IMR-90 (cell line): ENCODE data around the gene KCNAB1. TPM values are rescaled to one million over a fixed set of nuclear protein-coding genes. Genes with fewer than 3 reads are reported as not detected.

Source experiments
- ATAC-seq: fragments of 200-7000 bp; cut with Tn5 transposase; 2 replicates; pipeline ENCODE4 v1.9.1; 2020; ENCODE audit warnings: low read depth, mild to moderate bottlenecking, moderate library complexity
- BruUV-seq: library from RNA; stranded (reverse); fragments of 400-500 nt; replicated peaks from 2 replicates; lab custom pipeline; 2021; lab: Mats Ljungman, UMichigan
- CTCF ChIA-PET: fragments of 300-600 bp; formaldehyde crosslinking; extraction: SDS; loops from one replicate; lab custom pipeline; 2021; ENCODE audit warnings: antibody characterized with exemption; lab: Yijun Ruan, JAX
- POLR2A ChIA-PET: fragments of 300-600 bp; sonication (Branson Sonifier 250); formaldehyde crosslinking; loops from one replicate; lab custom pipeline; 2022; ENCODE audit warnings: antibody characterized with exemption; ENCODE audit not compliant: unreplicated experiment; lab: Charles Lee
- DNase-seq: peaks from one replicate; pipeline ENCODE4 v3.0.0; 2013
- H2AFZ ChIP-seq: replicated peaks from 2 replicates; pipeline ENCODE3; 2013; ENCODE audit warnings: low read length, mild to moderate bottlenecking; ENCODE audit not compliant: poor library complexity
- H2AK5ac ChIP-seq: 2 replicates; pipeline ENCODE4 v1.6.1; 2013; ENCODE audit warnings: low read depth, low read length, inconsistent platforms
- H2AK9ac ChIP-seq: replicated peaks from 2 replicates; pipeline ENCODE3; 2013; ENCODE audit warnings: mild to moderate bottlenecking, low read depth, low read length, moderate library complexity; ENCODE audit not compliant: poor library complexity
- H2BK120ac ChIP-seq: 2 replicates; pipeline ENCODE4 v1.6.1; 2013; ENCODE audit warnings: low read depth, low read length, inconsistent platforms
- H2BK15ac ChIP-seq: 3 replicates; pipeline ENCODE4 v1.6.1; 2013; ENCODE audit warnings: low read depth, low read length, inconsistent platforms
- H2BK20ac ChIP-seq: 2 replicates; pipeline ENCODE4 v1.6.1; 2013; ENCODE audit warnings: low read depth, mild to moderate bottlenecking, inconsistent platforms, low read length, moderate library complexity
- H2BK5ac ChIP-seq: 2 replicates; pipeline ENCODE4 v1.6.1; 2013; ENCODE audit warnings: mild to moderate bottlenecking, low read depth, low read length, inconsistent platforms; ENCODE audit not compliant: poor library complexity, severe bottlenecking
- H3K14ac ChIP-seq: replicated peaks from 2 replicates; pipeline ENCODE4 v1.6.1; 2013; ENCODE audit warnings: low read depth, low read length, inconsistent platforms
- H3K18ac ChIP-seq: 2 replicates; pipeline ENCODE4 v1.6.1; 2013; ENCODE audit warnings: low read depth, low read length, control low read depth
- H3K23ac ChIP-seq: 2 replicates; pipeline ENCODE4 v1.6.1; 2013; ENCODE audit warnings: low read depth, low read length, inconsistent platforms
- H3K27ac ChIP-seq: 2 replicates; pipeline ENCODE4 v1.5.1; 2013; ENCODE audit warnings: mild to moderate bottlenecking, control low read depth, low read length; ENCODE audit not compliant: insufficient read depth
- H3K27me3 ChIP-seq: 2 replicates; pipeline ENCODE4 v1.6.1; 2013; ENCODE audit warnings: low read length; ENCODE audit not compliant: control insufficient read depth, insufficient read depth
- H3K36me3 ChIP-seq: 2 replicates; pipeline ENCODE4 v1.6.1; 2013; ENCODE audit warnings: low read length, mixed read lengths; ENCODE audit not compliant: control insufficient read depth, insufficient read depth
- H3K4ac ChIP-seq: 2 replicates; pipeline ENCODE4 v1.6.1; 2013; ENCODE audit warnings: low read depth, low read length, inconsistent platforms
- H3K4me1 ChIP-seq: 2 replicates; pipeline ENCODE4 v1.6.1; 2013; ENCODE audit warnings: low read length, mixed read lengths; ENCODE audit not compliant: control insufficient read depth, insufficient read depth
- H3K4me2 ChIP-seq: 2 replicates; pipeline ENCODE4 v1.6.1; 2013; ENCODE audit warnings: low read depth, mild to moderate bottlenecking, control low read depth, low read length, moderate library complexity
- H3K4me3 ChIP-seq: 2 replicates; pipeline ENCODE4 v1.5.1; 2013; ENCODE audit warnings: low read depth, mild to moderate bottlenecking, control low read depth, low read length, moderate library complexity; ENCODE audit not compliant: insufficient read depth
- H3K56ac ChIP-seq: 2 replicates; pipeline ENCODE4 v1.6.1; 2013; ENCODE audit warnings: low read length, inconsistent platforms; ENCODE audit not compliant: insufficient read depth; ENCODE audit errors: extremely low read depth
- H3K79me1 ChIP-seq, 2 experiments: 2 replicates each; pipeline ENCODE4 v1.6.1; 2013; ENCODE audit warnings: low read length in 2 of 2, inconsistent platforms in 1 of 2, low read depth in 1 of 2
- H3K9ac ChIP-seq: 2 replicates; pipeline ENCODE4 v1.6.1; 2013; ENCODE audit warnings: low read depth, low read length, control low read depth
- H3K9me1 ChIP-seq: 2 replicates; pipeline ENCODE4 v1.6.1; 2013; ENCODE audit warnings: low read length, inconsistent platforms; ENCODE audit not compliant: insufficient read depth
- H3K9me3 ChIP-seq: 2 replicates; pipeline ENCODE4 v1.6.1; 2013; ENCODE audit warnings: low read length; ENCODE audit not compliant: control insufficient read depth, insufficient read depth
- H4K20me1 ChIP-seq: 2 replicates; pipeline ENCODE4 v1.6.1; 2013; ENCODE audit warnings: low read length, inconsistent platforms; ENCODE audit not compliant: insufficient read depth
- H4K5ac ChIP-seq: 2 replicates; pipeline ENCODE4 v1.6.1; 2013; ENCODE audit warnings: mild to moderate bottlenecking, low read depth, low read length, control low read depth
- H4K8ac ChIP-seq, 2 experiments: 2 replicates each; pipeline ENCODE4 v1.6.1; 2013; ENCODE audit warnings: low read depth in 2 of 2, low read length in 2 of 2, control low read depth in 1 of 2, inconsistent platforms in 1 of 2
- H4K91ac ChIP-seq: 2 replicates; pipeline ENCODE4 v1.6.1; 2013; ENCODE audit warnings: low read depth, low read length, inconsistent platforms; ENCODE audit not compliant: insufficient read depth
- CEBPB ChIP-seq: IDR thresholded peaks from 2 replicates; pipeline ENCODE4 v1.6.1; 2012; ENCODE audit warnings: low read depth, low read length, improper control_type of control experiment
- CHD1 ChIP-seq: IDR thresholded peaks from 2 replicates; pipeline ENCODE4 v1.6.1; 2012; ENCODE audit warnings: low read depth, low read length, improper control_type of control experiment
- MAZ ChIP-seq: IDR thresholded peaks from 2 replicates; pipeline ENCODE4 v1.6.1; 2012; ENCODE audit warnings: low read depth, mild to moderate bottlenecking, low read length, improper control_type of control experiment, moderate library complexity, borderline replicate concordance
- MXI1 ChIP-seq: IDR thresholded peaks from 2 replicates; pipeline ENCODE4 v1.6.1; 2012; ENCODE audit warnings: low read depth, mild to moderate bottlenecking, low read length, moderate library complexity, borderline replicate concordance
- RCOR1 ChIP-seq: IDR thresholded peaks from 2 replicates; pipeline ENCODE4 v1.6.1; 2012; ENCODE audit warnings: mild to moderate bottlenecking, low read length, improper control_type of control experiment; ENCODE audit not compliant: insufficient replicate concordance
- WGBS, 2 experiments: methylation state at CpG; one replicate each; pipeline versions ENCODE4 v1.1.5 to v1.1.7; 2013; ENCODE audit warnings: missing lambda C conversion rate in 2 of 2; ENCODE audit not compliant: insufficient read length in 1 of 2; ENCODE audit errors: extremely low coverage in 2 of 2; 5-methylcytosine and 5-hydroxymethylcytosine counted together
- dilution Hi-C: fragments of 300-500 bp; cut with HindIII; formaldehyde crosslinking; loops from one replicate; pipeline ENCODE4 v1.14.3; 2018; ENCODE audit warnings: low sequenced_read_pairs; ENCODE audit not compliant: unreplicated experiment
- in situ Hi-C: fragments of 300-500 bp; cut with MboI; formaldehyde crosslinking; loops from 3 replicates; pipeline ENCODE4 v1.14.3; 2019; ENCODE audit warnings: low sequenced_read_pairs, inconsistent platforms, mixed read lengths
- intact Hi-C: fragments of 100-400 bp; cut with micrococcal nuclease; formaldehyde crosslinking; loops from 2 replicates; pipeline ENCODE4 v1.10.0; 2022
- polyA plus RNA-seq, 3 experiments: library from polyadenylated mRNA; depleted of rRNA; stranded (reverse); fragments of >200 nt; gene quantifications; 2 replicates each; pipeline ENCODE4 v1.2.3, GENCODE V29; 2012; ENCODE audit warnings: low replicate concordance in 1 of 3
- total RNA-seq: library from RNA; depleted of rRNA; stranded (reverse); fragments of >200 nt; gene quantifications from 2 replicates; pipeline ENCODE4 v1.2.3, GENCODE V29; 2012
- TF ChIP-seq, protein P1 (sequence below): fragments of 150-350 bp; IDR thresholded peaks from 2 replicates; pipeline ENCODE4 v1.6.1; 2016; ENCODE audit warnings: low read depth, mild to moderate bottlenecking, low read length, moderate library complexity, borderline replicate concordance
- TF ChIP-seq, protein P2 (sequence below): conservative IDR thresholded peaks from 2 replicates; pipeline ENCODE4 v1.5.1; 2012; ENCODE audit warnings: mild to moderate bottlenecking, low read depth, low read length, improper control_type of control experiment

The KCNAB1 gene
- total and polyA plus RNA-seq, 2 of the 4 experiments (the other 2 are of a cell fraction): under 0.01 to 0.07 TPM

DNA sequence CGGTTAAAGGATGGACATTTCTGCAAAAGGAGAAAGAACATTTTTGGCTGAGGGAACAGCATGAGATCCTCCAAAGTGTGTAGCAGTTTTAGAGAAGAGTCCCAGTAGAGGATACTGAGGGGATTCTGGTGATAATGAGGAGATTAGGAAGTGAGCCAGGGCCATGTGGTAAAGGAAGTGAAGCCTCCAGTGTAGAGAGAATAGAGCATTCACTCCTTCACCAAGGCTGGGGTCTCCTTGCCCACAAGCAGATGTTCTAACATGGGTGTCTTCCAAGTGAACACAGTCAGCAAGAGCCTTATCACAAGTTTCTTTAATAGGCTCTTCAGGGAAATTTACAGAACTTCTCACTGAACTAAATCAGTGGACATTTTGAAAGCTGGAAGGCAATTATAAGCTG, 260.9 kb downstream of the KCNAB1 start:
- Histone ChIP-seq H4K5ac (no peak overlapping the region), H3K9ac (no peak overlapping the region), H2BK120ac (no peak overlapping the region), H3K36me3 (no peaks in the 10 kb centered on the region), H4K20me1 (no peaks in the 10 kb centered on the region), H2AFZ (no peak overlapping the region), H3K27ac (no peak overlapping the region), H3K4me2 (no peak overlapping the region), H3K23ac (no peak overlapping the region), H2AK5ac (no peak overlapping the region), H3K4ac (no peak overlapping the region), H2BK20ac (no peak overlapping the region), H2BK15ac (no peak overlapping the region), H3K9me1 (no peaks in the 10 kb centered on the region), H3K9me3 (no peaks in the 10 kb centered on the region), H2AK9ac (no peak overlapping the region), H4K91ac (no peak overlapping the region), H3K4me3 (no peak overlapping the region), H3K56ac (no peak overlapping the region), H3K27me3 (peaks cover 27% of the 10 kb centered on the region), H3K18ac (no peak overlapping the region), H3K79me1 (no peaks in the 10 kb centered on the region), H2BK5ac (no peak overlapping the region), H3K14ac (no peak overlapping the region), H3K4me1 (no peaks in the 10 kb centered on the region), H4K8ac (no peak overlapping the region)
- POLR2A ChIA-PET: no interaction called here
- intact Hi-C loops: loop anchor here (5.0 to 10.0 kb wide), 2 partner anchors 384 to 754 kb away; no protein-coding TSS in a partner anchor
- dilution Hi-C loops: no loop called here
- ATAC-seq: no peak
- BruUV-seq: no TSS peak
- WGBS, 2 experiments: 67% methylated on average over 1 of the region's 1 CpG; no CpG with 5 or more reads in 1 of the 2 experiments
- TF ChIP-seq MXI1 (no peak), RCOR1 (no peak), MAZ (no peak), CHD1 (no peak), CEBPB (no peak)
- TF ChIP-seq, protein P1, sequence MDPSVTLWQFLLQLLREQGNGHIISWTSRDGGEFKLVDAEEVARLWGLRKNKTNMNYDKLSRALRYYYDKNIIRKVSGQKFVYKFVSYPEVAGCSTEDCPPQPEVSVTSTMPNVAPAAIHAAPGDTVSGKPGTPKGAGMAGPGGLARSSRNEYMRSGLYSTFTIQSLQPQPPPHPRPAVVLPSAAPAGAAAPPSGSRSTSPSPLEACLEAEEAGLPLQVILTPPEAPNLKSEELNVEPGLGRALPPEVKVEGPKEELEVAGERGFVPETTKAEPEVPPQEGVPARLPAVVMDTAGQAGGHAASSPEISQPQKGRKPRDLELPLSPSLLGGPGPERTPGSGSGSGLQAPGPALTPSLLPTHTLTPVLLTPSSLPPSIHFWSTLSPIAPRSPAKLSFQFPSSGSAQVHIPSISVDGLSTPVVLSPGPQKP: no peak
- TF ChIP-seq, protein P2, sequence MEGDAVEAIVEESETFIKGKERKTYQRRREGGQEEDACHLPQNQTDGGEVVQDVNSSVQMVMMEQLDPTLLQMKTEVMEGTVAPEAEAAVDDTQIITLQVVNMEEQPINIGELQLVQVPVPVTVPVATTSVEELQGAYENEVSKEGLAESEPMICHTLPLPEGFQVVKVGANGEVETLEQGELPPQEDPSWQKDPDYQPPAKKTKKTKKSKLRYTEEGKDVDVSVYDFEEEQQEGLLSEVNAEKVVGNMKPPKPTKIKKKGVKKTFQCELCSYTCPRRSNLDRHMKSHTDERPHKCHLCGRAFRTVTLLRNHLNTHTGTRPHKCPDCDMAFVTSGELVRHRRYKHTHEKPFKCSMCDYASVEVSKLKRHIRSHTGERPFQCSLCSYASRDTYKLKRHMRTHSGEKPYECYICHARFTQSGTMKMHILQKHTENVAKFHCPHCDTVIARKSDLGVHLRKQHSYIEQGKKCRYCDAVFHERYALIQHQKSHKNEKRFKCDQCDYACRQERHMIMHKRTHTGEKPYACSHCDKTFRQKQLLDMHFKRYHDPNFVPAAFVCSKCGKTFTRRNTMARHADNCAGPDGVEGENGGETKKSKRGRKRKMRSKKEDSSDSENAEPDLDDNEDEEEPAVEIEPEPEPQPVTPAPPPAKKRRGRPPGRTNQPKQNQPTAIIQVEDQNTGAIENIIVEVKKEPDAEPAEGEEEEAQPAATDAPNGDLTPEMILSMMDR: no peak
- CTCF ChIA-PET: interaction anchor here (0.9 to 2.8 kb wide), 4 partner anchors 13 to 757 kb away, joined by 3 to 10 read pairs (median 8); no protein-coding TSS in a partner anchor
- in situ Hi-C loops: loop anchor here (10.0 kb wide), 1 partner anchor 226 kb away; no protein-coding TSS in a partner anchor
- no peak for DNase-seq
